ENCODE measurements around the gene EPN1. TPM values are rescaled to one million over a fixed set of nuclear protein-coding genes. Genes with fewer than 3 reads are reported as not detected.

Gene EPN1
- total RNA-seq, 4 donors from 2014 or later: 121 to 242 (median 185) TPM

- Histone ChIP-seq H3K4me3 (peak overlapping the region; percentile 89 to 99 (median 94)), H3K9me3 (no peaks in the 10 kb centered on the region), H3K4me1 (peaks cover 25 to 62% (median 55%) of the 10 kb centered on the region in 4 donors), H3K27ac (peak overlapping the region; percentile 93 to 98 (median 95)), H3K36me3 (no peaks in the 10 kb centered on the region), H3K27me3 (no peaks in the 10 kb centered on the region)
- TF ChIP-seq POLR2AphosphoS5 (IDR thresholded peaks at IDR 0.05) (no peak), POLR2A (IDR thresholded peaks at IDR 0.05) (no peak), EP300 (IDR thresholded peaks at IDR 0.05; ENCODE audit: low read depth) (no peak), CTCF (IDR thresholded peaks at IDR 0.05) (no peak)
- WGBS, 2 donors (ENCODE audit: low coverage in 1 of 2): 46 to 70% methylated on average over 7 to 12 of the region's 12 CpGs
- intact Hi-C loops (cut with DNase I; ENCODE audit: low total_unique reads): no loop called here
- in situ Hi-C loops (cut with MboI; ENCODE audit: low pct_ligation_motif_present in 1 of 4, low pct_unique_long_range_greater_than_20kb in 1 of 4, low sequenced_read_pairs in 3 of 4): no loop called here
- no peak for DNase-seq
Observed at GRCh38 chr19:55644191-55644833, 30.7 kb upstream of the EPN1 start.

- no peaks in the 10 kb centered on the region for H3K9me3 ChIP-seq
- intact Hi-C loops (cut with DNase I; ENCODE audit: low total_unique reads) (no loop called here), in situ Hi-C loops (cut with MboI; ENCODE audit: low pct_ligation_motif_present in 1 of 4, low pct_unique_long_range_greater_than_20kb in 1 of 4, low sequenced_read_pairs in 3 of 4) (no loop called here)
- 87% methylated on average over 25 of the region's 28 CpGs; no CpG with 5 or more reads in 1 of the 2 donors for WGBS, 2 donors (ENCODE audit: low coverage in 1 of 2)
- no peaks in the 10 kb centered on the region for H3K36me3 ChIP-seq
- H3K27ac ChIP-seq: no peak overlapping the region
- no peaks in the 10 kb centered on the region for H3K27me3 ChIP-seq
- TF ChIP-seq POLR2AphosphoS5 (IDR thresholded peaks at IDR 0.05): no peak
- TF ChIP-seq POLR2A (IDR thresholded peaks at IDR 0.05): no peak
- TF ChIP-seq CTCF (IDR thresholded peaks at IDR 0.05): no peak
- no peak for TF ChIP-seq EP300 (IDR thresholded peaks at IDR 0.05; ENCODE audit: low read depth)
- DNase-seq: no peak
- peaks cover 25 to 60% (median 53%) of the 10 kb centered on the region in 4 donors for H3K4me1 ChIP-seq
- no peak overlapping the region for H3K4me3 ChIP-seq
Observed at GRCh38 chr19:55644842-55645511, 30.0 kb upstream of the EPN1 start.

- Histone ChIP-seq H3K4me1 (peaks cover 20 to 55% (median 48%) of the 10 kb centered on the region in 4 donors), H3K36me3 (no peaks in the 10 kb centered on the region), H3K9me3 (no peaks in the 10 kb centered on the region), H3K27me3 (no peaks in the 10 kb centered on the region), H3K4me3 (no peak overlapping the region), H3K27ac (no peak overlapping the region)
- intact Hi-C loops (cut with DNase I; ENCODE audit: low total_unique reads) (no loop called here), in situ Hi-C loops (cut with MboI; ENCODE audit: low pct_ligation_motif_present in 1 of 4, low pct_unique_long_range_greater_than_20kb in 1 of 4, low sequenced_read_pairs in 3 of 4) (no loop called here)
- DNase-seq: no peak
- TF ChIP-seq EP300 (IDR thresholded peaks at IDR 0.05; ENCODE audit: low read depth) (no peak), CTCF (IDR thresholded peaks at IDR 0.05) (no peak), POLR2AphosphoS5 (IDR thresholded peaks at IDR 0.05) (no peak), POLR2A (IDR thresholded peaks at IDR 0.05) (no peak)
- 40 to 66% methylated on average over 1 to 5 of the region's 5 CpGs for WGBS, 2 donors (ENCODE audit: low coverage in 1 of 2)
Observed at GRCh38 chr19:55645512-55645881, 29.5 kb upstream of the EPN1 start.

- no peak for DNase-seq
- WGBS, 2 donors (ENCODE audit: low coverage in 1 of 2): 41 to 66% methylated on average over 7 to 14 of the region's 14 CpGs
- in situ Hi-C loops (cut with MboI; ENCODE audit: low pct_ligation_motif_present in 1 of 4, low pct_unique_long_range_greater_than_20kb in 1 of 4, low sequenced_read_pairs in 3 of 4): no loop called here
Observed at GRCh38 chr19:55646889-55647731, 27.9 kb upstream of the EPN1 start.

More at GRCh38 chr19:55646889-55647731, 27.9 kb upstream of the EPN1 start:
- Histone ChIP-seq H3K9me3 (no peaks in the 10 kb centered on the region), H3K4me3 (peak overlapping the region; percentile 58 to 87 (median 74)), H3K27me3 (no peaks in the 10 kb centered on the region), H3K4me1 (peaks cover 20 to 47% (median 41%) of the 10 kb centered on the region in 4 donors), H3K36me3 (no peaks in the 10 kb centered on the region), H3K27ac (peak overlapping the region; percentile 82 to 91 (median 86))
- TF ChIP-seq CTCF (IDR thresholded peaks at IDR 0.05): no peak
- TF ChIP-seq POLR2A (IDR thresholded peaks at IDR 0.05): no peak
- TF ChIP-seq EP300 (IDR thresholded peaks at IDR 0.05; ENCODE audit: low read depth): no peak
- no peak for TF ChIP-seq POLR2AphosphoS5 (IDR thresholded peaks at IDR 0.05)
- intact Hi-C loops (cut with DNase I; ENCODE audit: low total_unique reads): no loop called here

All from transverse colon (tissue), 4 donors.